Measurements from ENCODE around the gene SPACA1. TPM values are rescaled to one million over a fixed set of nuclear protein-coding genes. Genes with fewer than 3 reads are reported as not detected.

SPACA1 gene
- total RNA-seq, 3 donors from 2014 or later (not counting 1 experiment from before 2014, with no cell fraction given): not detected

DNA sequence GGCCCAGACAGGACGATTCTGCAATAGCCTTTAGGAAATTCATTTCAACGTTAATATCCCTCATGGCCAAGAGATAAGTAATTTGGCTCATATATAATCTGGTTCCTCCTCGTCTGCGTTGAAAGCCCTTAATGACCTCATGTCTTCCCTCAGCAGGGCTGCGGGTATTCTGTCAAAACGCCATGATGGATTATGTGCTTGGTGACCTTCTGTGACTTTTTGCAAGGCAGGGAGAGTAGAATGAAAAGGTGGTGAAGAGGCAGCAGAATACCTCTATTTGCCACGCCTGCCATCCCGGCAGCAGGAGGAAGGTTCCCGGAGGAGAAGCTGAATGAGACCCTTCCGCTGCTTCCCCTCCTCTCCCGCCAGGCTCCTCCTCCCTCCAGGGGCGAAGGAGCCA is 41.1 kb upstream of the SPACA1 start:
- DNase-seq: no peak
- no peak overlapping the region for H3K4me3 ChIP-seq (ENCODE audit: low read length)
- 88% methylated on average over 9 of the region's 12 CpGs for WGBS (ENCODE audit: insufficient coverage)
- no peaks in the 10 kb centered on the region for H3K4me1 ChIP-seq (ENCODE audit: control insufficient read depth, insufficient read depth, low read length)
- no peak for ATAC-seq
- TF ChIP-seq, protein P1, sequence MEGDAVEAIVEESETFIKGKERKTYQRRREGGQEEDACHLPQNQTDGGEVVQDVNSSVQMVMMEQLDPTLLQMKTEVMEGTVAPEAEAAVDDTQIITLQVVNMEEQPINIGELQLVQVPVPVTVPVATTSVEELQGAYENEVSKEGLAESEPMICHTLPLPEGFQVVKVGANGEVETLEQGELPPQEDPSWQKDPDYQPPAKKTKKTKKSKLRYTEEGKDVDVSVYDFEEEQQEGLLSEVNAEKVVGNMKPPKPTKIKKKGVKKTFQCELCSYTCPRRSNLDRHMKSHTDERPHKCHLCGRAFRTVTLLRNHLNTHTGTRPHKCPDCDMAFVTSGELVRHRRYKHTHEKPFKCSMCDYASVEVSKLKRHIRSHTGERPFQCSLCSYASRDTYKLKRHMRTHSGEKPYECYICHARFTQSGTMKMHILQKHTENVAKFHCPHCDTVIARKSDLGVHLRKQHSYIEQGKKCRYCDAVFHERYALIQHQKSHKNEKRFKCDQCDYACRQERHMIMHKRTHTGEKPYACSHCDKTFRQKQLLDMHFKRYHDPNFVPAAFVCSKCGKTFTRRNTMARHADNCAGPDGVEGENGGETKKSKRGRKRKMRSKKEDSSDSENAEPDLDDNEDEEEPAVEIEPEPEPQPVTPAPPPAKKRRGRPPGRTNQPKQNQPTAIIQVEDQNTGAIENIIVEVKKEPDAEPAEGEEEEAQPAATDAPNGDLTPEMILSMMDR (IDR thresholded peaks at IDR 0.05): no peak
- H3K4me3 Mint-ChIP-seq: no peak overlapping the region
- H3K36me3 ChIP-seq (ENCODE audit: control insufficient read depth, insufficient read depth, low read length): no peaks in the 10 kb centered on the region
- H3K27ac ChIP-seq (ENCODE audit: low read length): no peak overlapping the region
- no peaks in the 10 kb centered on the region for H3K36me3 Mint-ChIP-seq
- no peaks in the 10 kb centered on the region for H3K27me3 ChIP-seq (ENCODE audit: control insufficient read depth, insufficient read depth, low read length)
- H3K4me1 Mint-ChIP-seq: no peaks in the 10 kb centered on the region
- no peaks in the 10 kb centered on the region for H3K9me3 Mint-ChIP-seq
- H3K27me3 Mint-ChIP-seq (ENCODE audit: low read depth in 2 of 2): peaks cover 7 to 39% of the 10 kb centered on the region in 2 donors
- no peak overlapping the region for H3K27ac Mint-ChIP-seq
- H3K9me3 ChIP-seq (ENCODE audit: control insufficient read depth, insufficient read depth, low read length): no peaks in the 10 kb centered on the region
- intact Hi-C loops (cut with micrococcal nuclease): no loop called here

DNA sequence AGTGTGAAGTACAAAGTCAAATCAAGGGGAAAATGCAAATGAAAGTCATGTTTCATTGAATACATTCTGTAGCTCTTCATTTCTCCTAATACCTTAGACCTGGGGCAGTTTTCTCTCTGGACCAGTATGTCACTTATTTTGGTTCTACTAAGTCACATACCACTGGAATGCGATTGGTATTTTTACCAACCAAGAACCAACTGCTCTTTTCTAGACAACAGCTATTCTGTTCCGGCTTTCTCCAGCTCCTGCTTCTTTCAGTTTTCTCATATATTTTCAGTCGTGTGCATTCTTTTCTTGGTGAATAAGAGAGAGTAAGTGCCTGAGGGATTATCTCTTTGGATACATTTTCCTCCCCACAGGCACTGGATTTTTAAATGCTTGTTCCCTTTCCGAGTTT is 39.2 kb upstream of the SPACA1 start:
- peaks cover 11% of the 10 kb centered on the region in 2 donors for H3K4me1 Mint-ChIP-seq
- H3K4me3 ChIP-seq (ENCODE audit: low read length): no peak overlapping the region

DNA sequence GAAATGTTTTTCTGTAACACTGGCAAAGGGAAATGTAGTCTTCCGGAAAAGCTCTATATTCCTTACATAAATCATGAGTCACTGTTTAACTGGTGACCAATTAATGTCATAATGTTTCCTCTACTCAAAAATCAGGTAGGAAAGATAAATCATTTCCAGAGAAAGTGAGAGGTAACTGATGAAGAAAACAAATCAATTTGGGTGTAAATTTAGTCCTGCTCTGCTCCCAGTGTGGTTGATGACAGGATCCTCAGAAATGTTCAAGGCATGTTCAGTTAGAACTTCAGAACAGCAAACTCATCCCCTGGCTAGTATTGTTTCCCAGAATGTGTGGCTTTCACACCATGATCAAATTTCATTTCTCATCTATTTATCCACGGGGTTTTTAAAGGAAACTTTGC is 38.8 kb upstream of the SPACA1 start:
- no peaks in the 10 kb centered on the region for H3K27me3 ChIP-seq (ENCODE audit: control insufficient read depth, insufficient read depth, low read length)
- 29% methylated on average over 1 of the region's 2 CpGs for WGBS (ENCODE audit: insufficient coverage)
- Mint-ChIP-seq H3K27ac (no peak overlapping the region), H3K27me3 (ENCODE audit: low read depth in 2 of 2) (peaks cover 7 to 27% of the 10 kb centered on the region in 2 donors), H3K36me3 (no peaks in the 10 kb centered on the region), H3K4me1 (peaks cover 13% of the 10 kb centered on the region in 2 donors), H3K4me3 (no peak overlapping the region), H3K9me3 (no peaks in the 10 kb centered on the region)
- no peak overlapping the region for H3K4me3 ChIP-seq (ENCODE audit: low read length)
- no peaks in the 10 kb centered on the region for H3K36me3 ChIP-seq (ENCODE audit: control insufficient read depth, insufficient read depth, low read length)
- DNase-seq (no peak), ATAC-seq (no peak)
- peaks cover 5% of the 10 kb centered on the region for H3K4me1 ChIP-seq (ENCODE audit: control insufficient read depth, insufficient read depth, low read length)
- H3K9me3 ChIP-seq (ENCODE audit: control insufficient read depth, insufficient read depth, low read length): no peaks in the 10 kb centered on the region
- H3K27ac ChIP-seq (ENCODE audit: low read length): no peak overlapping the region
- TF ChIP-seq, protein P1 (IDR thresholded peaks at IDR 0.05): no peak
- intact Hi-C loops (cut with micrococcal nuclease): no loop called here

More for the DNA sequence above, 39.2 kb upstream of the SPACA1 start:
- DNase-seq (no peak), ATAC-seq (no peak)
- intact Hi-C loops (cut with micrococcal nuclease): no loop called here
- H3K27ac ChIP-seq (ENCODE audit: low read length): no peak overlapping the region
- H3K27me3 ChIP-seq (ENCODE audit: control insufficient read depth, insufficient read depth, low read length): no peaks in the 10 kb centered on the region
- H3K4me3 Mint-ChIP-seq: no peak overlapping the region
- peaks cover 5% of the 10 kb centered on the region for H3K4me1 ChIP-seq (ENCODE audit: control insufficient read depth, insufficient read depth, low read length)
- WGBS (ENCODE audit: insufficient coverage): 89% methylated on average over 2 of the region's 4 CpGs
- TF ChIP-seq, protein P1 (IDR thresholded peaks at IDR 0.05): no peak
- H3K9me3 ChIP-seq (ENCODE audit: control insufficient read depth, insufficient read depth, low read length): no peaks in the 10 kb centered on the region
- no peaks in the 10 kb centered on the region for H3K36me3 ChIP-seq (ENCODE audit: control insufficient read depth, insufficient read depth, low read length)
- peaks cover 7 to 29% of the 10 kb centered on the region in 2 donors for H3K27me3 Mint-ChIP-seq (ENCODE audit: low read depth in 2 of 2)
- no peaks in the 10 kb centered on the region for H3K9me3 Mint-ChIP-seq
- H3K36me3 Mint-ChIP-seq: no peaks in the 10 kb centered on the region
- no peak overlapping the region for H3K27ac Mint-ChIP-seq

DNA sequence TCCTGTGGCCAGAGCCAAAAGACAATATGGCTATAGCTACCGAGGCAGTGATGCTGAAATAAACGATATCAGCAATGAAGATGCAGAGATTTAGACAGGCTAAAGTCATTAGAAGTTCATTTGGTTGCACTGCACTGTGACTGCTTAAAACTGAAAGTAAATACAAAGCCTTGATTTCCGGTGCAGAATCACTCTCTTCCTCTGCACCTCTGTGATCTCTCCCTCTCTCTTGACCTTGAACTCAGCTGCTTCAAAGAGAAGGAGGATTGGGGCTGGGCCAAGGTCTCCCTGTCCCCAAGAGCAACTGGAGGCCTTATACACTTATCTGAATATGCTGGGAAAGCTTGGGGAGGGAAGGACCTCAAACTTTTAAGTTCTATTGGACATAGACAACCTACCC is 34.6 kb upstream of the SPACA1 start:
- no peak overlapping the region for H3K4me3 ChIP-seq (ENCODE audit: low read length)
- H3K27me3 Mint-ChIP-seq (ENCODE audit: low read depth in 2 of 2): peaks cover 2 to 11% of the 10 kb centered on the region in 2 donors
- H3K27ac Mint-ChIP-seq: peak overlapping the region; percentile 48 to 67
- no peaks in the 10 kb centered on the region for H3K9me3 ChIP-seq (ENCODE audit: control insufficient read depth, insufficient read depth, low read length)
- no peaks in the 10 kb centered on the region for H3K36me3 Mint-ChIP-seq
- no peak overlapping the region for H3K4me3 Mint-ChIP-seq
- H3K4me1 ChIP-seq (ENCODE audit: control insufficient read depth, insufficient read depth, low read length): peaks cover 5% of the 10 kb centered on the region
- H3K4me1 Mint-ChIP-seq: peaks cover 13% of the 10 kb centered on the region in 2 donors
- TF ChIP-seq, protein P1 (IDR thresholded peaks at IDR 0.05): no peak
- H3K27ac ChIP-seq (ENCODE audit: low read length): no peak overlapping the region
- WGBS (ENCODE audit: insufficient coverage): 50% methylated on average over 3 of the region's 3 CpGs
- H3K9me3 Mint-ChIP-seq: no peaks in the 10 kb centered on the region
- DNase-seq (peak in 1 of 2 donors; percentile 47), ATAC-seq (peak; percentile 53 to 75 (median 71))
- intact Hi-C loops (cut with micrococcal nuclease): no loop called here
- no peaks in the 10 kb centered on the region for H3K27me3 ChIP-seq (ENCODE audit: control insufficient read depth, insufficient read depth, low read length)
- H3K36me3 ChIP-seq (ENCODE audit: control insufficient read depth, insufficient read depth, low read length): no peaks in the 10 kb centered on the region
